ENCODE results near the gene PLD6. TPM values are rescaled to one million over a fixed set of nuclear protein-coding genes. Genes with fewer than 3 reads are reported as not detected.

PLD6 gene
- total and polyA plus RNA-seq, 8 donors, result 1.1 to 3.0 (median 1.4) TPM; not detected in 2

DNA sequence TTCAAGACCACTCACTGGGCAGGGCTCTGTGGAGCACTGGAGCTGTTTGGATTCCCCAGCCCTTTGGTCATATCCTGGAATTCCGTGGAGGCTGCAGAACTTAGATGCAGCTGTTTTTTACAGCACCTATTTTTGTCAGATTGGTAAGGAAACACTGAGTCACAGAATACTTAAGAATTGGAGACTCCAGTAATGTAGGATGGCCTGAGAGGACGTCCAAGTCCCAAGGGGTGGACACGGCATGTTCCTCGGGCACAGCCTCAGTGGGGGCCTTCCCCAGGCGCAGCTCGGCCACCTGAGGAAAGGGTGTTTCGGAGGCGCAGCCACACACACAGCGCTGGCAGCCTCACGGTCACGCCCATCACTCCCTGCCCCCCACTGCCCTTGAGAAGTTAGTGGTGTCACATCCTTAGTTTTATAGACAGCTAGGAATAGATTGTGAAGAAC is 14.8 kb downstream of the PLD6 start:
- Histone ChIP-seq H3K36me3 (peaks cover 4 to 40% (median 36%) of the 10 kb centered on the region in 4 donors), H3K27me3 (no peaks in the 10 kb centered on the region), H3K4me3 (no peak overlapping the region), H3K27ac (peak overlapping the region; percentile 30 to 79 (median 68)), H3K4me1 (peaks cover 13 to 52% (median 37%) of the 10 kb centered on the region in 4 donors), H3K9me3 (no peaks in the 10 kb centered on the region)
- 59 to 80% (median 67%) methylated on average over 11 of the region's 11 CpGs for WGBS, 5 donors
- no peak for DNase-seq
- TF ChIP-seq POLR2AphosphoS5 (IDR thresholded peaks at IDR 0.05), result peak in 1 of 3 donors; percentile 46
- TF ChIP-seq, protein P1, sequence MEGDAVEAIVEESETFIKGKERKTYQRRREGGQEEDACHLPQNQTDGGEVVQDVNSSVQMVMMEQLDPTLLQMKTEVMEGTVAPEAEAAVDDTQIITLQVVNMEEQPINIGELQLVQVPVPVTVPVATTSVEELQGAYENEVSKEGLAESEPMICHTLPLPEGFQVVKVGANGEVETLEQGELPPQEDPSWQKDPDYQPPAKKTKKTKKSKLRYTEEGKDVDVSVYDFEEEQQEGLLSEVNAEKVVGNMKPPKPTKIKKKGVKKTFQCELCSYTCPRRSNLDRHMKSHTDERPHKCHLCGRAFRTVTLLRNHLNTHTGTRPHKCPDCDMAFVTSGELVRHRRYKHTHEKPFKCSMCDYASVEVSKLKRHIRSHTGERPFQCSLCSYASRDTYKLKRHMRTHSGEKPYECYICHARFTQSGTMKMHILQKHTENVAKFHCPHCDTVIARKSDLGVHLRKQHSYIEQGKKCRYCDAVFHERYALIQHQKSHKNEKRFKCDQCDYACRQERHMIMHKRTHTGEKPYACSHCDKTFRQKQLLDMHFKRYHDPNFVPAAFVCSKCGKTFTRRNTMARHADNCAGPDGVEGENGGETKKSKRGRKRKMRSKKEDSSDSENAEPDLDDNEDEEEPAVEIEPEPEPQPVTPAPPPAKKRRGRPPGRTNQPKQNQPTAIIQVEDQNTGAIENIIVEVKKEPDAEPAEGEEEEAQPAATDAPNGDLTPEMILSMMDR (IDR thresholded peaks at IDR 0.05), result no peak
- intact Hi-C loops (cut with DNase I; ENCODE audit: low total_unique reads), result no loop called here

GRCh38 chr17:17190188-17190587 is 15.9 kb downstream of the PLD6 start:
- 45 to 67% (median 61%) methylated on average over 7 of the region's 7 CpGs for WGBS, 5 donors
- H3K4me1 ChIP-seq, result peaks cover 25 to 63% (median 44%) of the 10 kb centered on the region in 4 donors
- no peak overlapping the region for H3K4me3 ChIP-seq
- no peaks in the 10 kb centered on the region for H3K9me3 ChIP-seq
- H3K27ac ChIP-seq, result peak overlapping the region in 3 of 5 donors; percentile 27 to 79 (median 68)
- intact Hi-C loops (cut with DNase I; ENCODE audit: low total_unique reads), result no loop called here
- no peak for DNase-seq
- no peak for TF ChIP-seq EP300 (IDR thresholded peaks at IDR 0.05)
- TF ChIP-seq, protein P1 (IDR thresholded peaks at IDR 0.05), result no peak
- no peak for TF ChIP-seq POLR2AphosphoS5 (IDR thresholded peaks at IDR 0.05)
- TF ChIP-seq POLR2A (IDR thresholded peaks at IDR 0.05), result no peak
- peaks cover 4 to 43% (median 39%) of the 10 kb centered on the region in 4 donors for H3K36me3 ChIP-seq
- no peaks in the 10 kb centered on the region for H3K27me3 ChIP-seq

- H3K36me3 ChIP-seq, result peaks cover 4 to 49% (median 41%) of the 10 kb centered on the region in 4 donors
- H3K4me3 ChIP-seq, result no peak overlapping the region
- no peaks in the 10 kb centered on the region for H3K9me3 ChIP-seq
- H3K27ac ChIP-seq, result peak overlapping the region in 2 of 5 donors; percentile 68 to 79
- no peaks in the 10 kb centered on the region for H3K27me3 ChIP-seq
- intact Hi-C loops (cut with DNase I; ENCODE audit: low total_unique reads), result no loop called here
- DNase-seq, result no peak
- H3K4me1 ChIP-seq, result peaks cover 29 to 70% (median 47%) of the 10 kb centered on the region in 4 donors
- WGBS, 5 donors, result 52 to 65% (median 57%) methylated on average over 4 of the region's 4 CpGs
- TF ChIP-seq EP300 (IDR thresholded peaks at IDR 0.05) (no peak), POLR2AphosphoS5 (IDR thresholded peaks at IDR 0.05) (no peak), POLR2A (IDR thresholded peaks at IDR 0.05) (no peak)
- TF ChIP-seq, protein P1 (IDR thresholded peaks at IDR 0.05), result no peak
These were observed 16.6 kb downstream of the PLD6 start for GRCh38 chr17:17189559-17189958.

DNA sequence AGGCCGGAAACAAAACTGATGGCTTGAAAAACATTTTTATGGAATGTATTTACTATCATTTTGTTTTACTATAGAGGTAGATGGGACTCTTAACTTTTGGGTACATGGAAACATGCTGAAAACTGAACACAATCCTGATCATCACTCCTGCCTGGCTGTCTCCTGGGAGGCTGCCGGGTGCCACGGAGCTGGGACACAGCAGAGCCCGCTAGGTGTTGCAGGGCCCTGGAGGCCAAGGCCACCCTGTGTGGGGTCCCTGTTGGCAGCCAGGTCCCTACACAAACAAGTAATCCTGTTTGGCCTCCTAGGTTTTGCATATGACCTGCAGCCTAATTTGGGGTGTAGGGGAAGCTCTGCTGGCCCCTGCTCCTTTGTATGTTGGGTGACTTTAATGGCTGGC is 17.5 kb downstream of the PLD6 start:
- H3K27ac ChIP-seq, result no peak overlapping the region
- H3K27me3 ChIP-seq, result no peaks in the 10 kb centered on the region
- intact Hi-C loops (cut with DNase I; ENCODE audit: low total_unique reads), result no loop called here
- 94 to 96% (median 95%) methylated on average over 4 of the region's 4 CpGs for WGBS, 5 donors
- TF ChIP-seq POLR2A (IDR thresholded peaks at IDR 0.05) (no peak), POLR2AphosphoS5 (IDR thresholded peaks at IDR 0.05) (no peak)
- TF ChIP-seq, protein P1 (IDR thresholded peaks at IDR 0.05), result no peak
- H3K9me3 ChIP-seq, result no peaks in the 10 kb centered on the region
- H3K4me3 ChIP-seq, result no peak overlapping the region
- no peak for DNase-seq
- H3K36me3 ChIP-seq, result peaks cover 4 to 59% (median 51%) of the 10 kb centered on the region in 4 donors
- H3K4me1 ChIP-seq, result peaks cover 32 to 72% (median 50%) of the 10 kb centered on the region in 4 donors
